HEK293 (cell line): ENCODE measurements around the gene PSTPIP1.

ENCODE experiments used
- CTCF ChIA-PET: fragments of 350-600 bp; formaldehyde crosslinking; extraction: SDS; loops from one replicate; lab custom pipeline; 2021; ENCODE audit warnings: antibody characterized with exemption; lab: Yijun Ruan, JAX
- POLR2A ChIA-PET: fragments of 300-600 bp; formaldehyde crosslinking; extraction: SDS; loops from one replicate; lab custom pipeline; 2020; ENCODE audit warnings: antibody characterized with exemption, inconsistent platforms; lab: Yijun Ruan, JAX
- H3K27ac ChIP-seq: fragments of 200-500 bp; sonication (Bioruptor generic); 2 replicates; pipeline ENCODE4 v1.5.1; 2014; ENCODE audit warnings: low read depth, low read length, control low read depth, inconsistent platforms; ENCODE audit errors: extremely low read depth
- H3K36me3 ChIP-seq, 2 experiments: fragments of 200-500 bp in 1 of 2; sonication (Bioruptor generic) in 1 of 2; 1 replicate in 1 of 2; 2 replicates in 1 of 2; pipeline ENCODE4 v1.5.1; 2014 to 2017; ENCODE audit warnings: inconsistent platforms in 2 of 2, low read length in 2 of 2; ENCODE audit not compliant: control insufficient read depth in 2 of 2, insufficient read depth in 1 of 2
- H3K4me1 ChIP-seq: fragments of 200-500 bp; sonication (Bioruptor generic); 2 replicates; pipeline ENCODE4 v1.5.1; 2014; ENCODE audit warnings: mild to moderate bottlenecking, low read length, inconsistent platforms; ENCODE audit not compliant: control insufficient read depth, insufficient read depth
- H3K4me3 ChIP-seq: 2 replicates; pipeline ENCODE4 v1.5.1; 2011; ENCODE audit warnings: low read depth, mild to moderate bottlenecking, control low read depth, low read length, moderate library complexity
- H3K9me3 ChIP-seq: fragments of 200-500 bp; sonication (Bioruptor generic); 2 replicates; pipeline ENCODE4 v1.5.1; 2014; ENCODE audit warnings: low read depth, low read length, inconsistent platforms; ENCODE audit not compliant: control insufficient read depth, insufficient read depth
- BCL11A ChIP-seq: fragments of 450-650 bp; formaldehyde crosslinking; IDR thresholded peaks from 2 replicates; pipeline ENCODE4 v1.5.1; 2016; ENCODE audit warnings: low read depth, missing biosample characterization, missing genetic modification characterization
- PRDM1 ChIP-seq: fragments of 450-650 bp; formaldehyde crosslinking; IDR thresholded peaks from 2 replicates; pipeline ENCODE4; 2016; ENCODE audit warnings: missing biosample characterization, missing genetic modification characterization
- SALL2 ChIP-seq: fragments of 450-650 bp; formaldehyde crosslinking; IDR thresholded peaks from 2 replicates; pipeline ENCODE4 v1.5.0; 2017; ENCODE audit warnings: missing biosample characterization, mild to moderate bottlenecking, missing genetic modification characterization, borderline replicate concordance
- SCRT2 ChIP-seq: fragments of 450-650 bp; formaldehyde crosslinking; IDR thresholded peaks from 2 replicates; pipeline ENCODE4 v1.5.1; 2016; ENCODE audit warnings: missing biosample characterization, missing genetic modification characterization
- SP2 ChIP-seq: fragments of 450-650 bp; formaldehyde crosslinking; IDR thresholded peaks from 2 replicates; pipeline ENCODE4 v1.5.1; 2016; ENCODE audit warnings: missing biosample characterization, missing genetic modification characterization
- ZNF157 ChIP-seq: fragments of 450-650 bp; formaldehyde crosslinking; IDR thresholded peaks from 2 replicates; pipeline ENCODE4 v1.5.1; 2016; ENCODE audit warnings: missing biosample characterization, missing genetic modification characterization
- ZNF184 ChIP-seq: fragments of 450-650 bp; IDR thresholded peaks from 2 replicates; pipeline ENCODE4 v1.5.1; 2018; ENCODE audit warnings: missing biosample characterization, mild to moderate bottlenecking, missing genetic modification characterization
- ZNF501 ChIP-seq: fragments of 450-650 bp; formaldehyde crosslinking; IDR thresholded peaks from 2 replicates; pipeline ENCODE4 v1.5.1; 2016; ENCODE audit warnings: missing biosample characterization, missing genetic modification characterization
- ZNF521 ChIP-seq: fragments of 450-650 bp; formaldehyde crosslinking; IDR thresholded peaks from 2 replicates; pipeline ENCODE4 v1.5.1; 2017; ENCODE audit warnings: missing biosample characterization, mild to moderate bottlenecking, missing genetic modification characterization
- ZNF560 ChIP-seq: fragments of 450-650 bp; formaldehyde crosslinking; IDR thresholded peaks from 2 replicates; pipeline ENCODE4 v1.5.1; 2017; ENCODE audit warnings: missing biosample characterization, missing genetic modification characterization, borderline replicate concordance
- ZNF571 ChIP-seq: fragments of 450-650 bp; formaldehyde crosslinking; IDR thresholded peaks from 2 replicates; pipeline ENCODE4 v1.5.0; 2017; ENCODE audit warnings: missing biosample characterization, missing genetic modification characterization
- ZNF600 ChIP-seq: fragments of 450-650 bp; formaldehyde crosslinking; IDR thresholded peaks from 2 replicates; pipeline ENCODE4 v1.5.1; 2016; ENCODE audit warnings: missing biosample characterization, missing genetic modification characterization
- ZNF623 ChIP-seq: fragments of 450-650 bp; formaldehyde crosslinking; IDR thresholded peaks from 2 replicates; pipeline ENCODE4 v1.5.1; 2016; ENCODE audit warnings: missing biosample characterization, missing genetic modification characterization
- ZNF639 ChIP-seq: fragments of 450-650 bp; formaldehyde crosslinking; IDR thresholded peaks from 2 replicates; pipeline ENCODE4 v1.5.1; 2016; ENCODE audit warnings: missing biosample characterization, missing genetic modification characterization
- ZNF660 ChIP-seq: fragments of 450-650 bp; IDR thresholded peaks from 2 replicates; pipeline ENCODE4 v1.5.1; 2018; ENCODE audit warnings: missing biosample characterization, mild to moderate bottlenecking, missing genetic modification characterization
- ZNF776 ChIP-seq: fragments of 450-650 bp; formaldehyde crosslinking; IDR thresholded peaks from 2 replicates; pipeline ENCODE4 v1.5.0; 2017; ENCODE audit warnings: missing biosample characterization, missing genetic modification characterization, borderline replicate concordance
- ZSCAN4 ChIP-seq: fragments of 450-650 bp; formaldehyde crosslinking; IDR thresholded peaks from 2 replicates; pipeline ENCODE4 v1.5.1; 2017; ENCODE audit warnings: missing biosample characterization, missing genetic modification characterization

The PSTPIP1 gene

GRCh38 chr15:77021088-77021481 lies 26.2 kb downstream of the PSTPIP1 start:
- Histone ChIP-seq H3K9me3 (no peaks in the 10 kb centered on the region), H3K27ac (no peak overlapping the region), H3K36me3 (no peaks in the 10 kb centered on the region), H3K4me1 (no peaks in the 10 kb centered on the region), H3K4me3 (no peak overlapping the region)
- TF ChIP-seq ZNF660 (tag by site-specific recombination), result no peak
- TF ChIP-seq ZNF157, result no peak
- no peak for TF ChIP-seq ZNF521
- no peak for TF ChIP-seq ZNF571 (tag by site-specific recombination)
- no peak for TF ChIP-seq ZNF776 (tag by site-specific recombination)
- TF ChIP-seq ZNF184 (tag by site-specific recombination), result no peak
- no peak for TF ChIP-seq PRDM1 (tag by site-specific recombination)
- no peak for TF ChIP-seq SALL2 (tag by site-specific recombination)
- no peak for TF ChIP-seq SCRT2 (tag by site-specific recombination)
- no peak for TF ChIP-seq ZSCAN4 (tag by site-specific recombination)
- CTCF ChIA-PET, result no interaction called here
- POLR2A ChIA-PET, result no interaction called here

GRCh38 chr15:77021803-77022381 lies 27.0 kb downstream of the PSTPIP1 start:
- POLR2A ChIA-PET, result no interaction called here

GRCh38 chr15:77022646-77023575 lies 28.0 kb downstream of the PSTPIP1 start:
- H3K27ac ChIP-seq, result no peak overlapping the region
- no peaks in the 10 kb centered on the region for H3K4me1 ChIP-seq
- no peaks in the 10 kb centered on the region for H3K9me3 ChIP-seq
- no peaks in the 10 kb centered on the region for H3K36me3 ChIP-seq
- H3K4me3 ChIP-seq, result no peak overlapping the region
- TF ChIP-seq SP2 (tag by site-specific recombination), result no peak
- TF ChIP-seq ZNF623 (tag by site-specific recombination), result peak; percentile 98
- TF ChIP-seq ZNF560, result no peak
- TF ChIP-seq BCL11A (tag by site-specific recombination), result no peak
- no peak for TF ChIP-seq ZNF501 (tag by site-specific recombination)
- POLR2A ChIA-PET, result interaction anchor here (0.6 to 1.2 kb wide), 3 partner anchors 11 to 160 kb away, joined by 3 read pairs; no protein-coding TSS in a partner anchor
- CTCF ChIA-PET, result interaction anchor here (0.5 to 4.3 kb wide), 22 partner anchors 9 to 885 kb away, joined by 3 to 32 read pairs (median 4); partner anchors contain the start of gene SCAPER

More at GRCh38 chr15:77021803-77022381, 27.0 kb downstream of the PSTPIP1 start:
- Histone ChIP-seq H3K4me3 (no peak overlapping the region), H3K36me3 (no peaks in the 10 kb centered on the region), H3K9me3 (no peaks in the 10 kb centered on the region), H3K27ac (no peak overlapping the region), H3K4me1 (no peaks in the 10 kb centered on the region)
- CTCF ChIA-PET, result interaction anchor here (0.6 to 4.3 kb wide), 8 partner anchors 9 to 886 kb away, joined by 3 to 32 read pairs (median 4); no protein-coding TSS in a partner anchor
- TF ChIP-seq ZNF639 (tag by site-specific recombination) (no peak), ZNF600 (tag by site-specific recombination) (no peak)
